HEK293 (cell line): Measurements from ENCODE around the gene SLC39A10.
"Not testable (repeated sequence)": the region's sequence is repeated elsewhere in the genome, so short reads cannot be mapped to it uniquely, and the experiment has no call there.

ENCODE experiments used
- CTCF ChIA-PET: fragments of 350-600 bp; formaldehyde crosslinking; extraction: SDS; loops from one replicate; lab custom pipeline; 2021; ENCODE audit warnings: antibody characterized with exemption; lab: Yijun Ruan, JAX
- POLR2A ChIA-PET: fragments of 300-600 bp; formaldehyde crosslinking; extraction: SDS; loops from one replicate; lab custom pipeline; 2020; ENCODE audit warnings: antibody characterized with exemption, inconsistent platforms; lab: Yijun Ruan, JAX
- H3K27ac ChIP-seq: fragments of 200-500 bp; sonication (Bioruptor generic); 2 replicates; pipeline ENCODE4 v1.5.1; 2014; ENCODE audit warnings: low read depth, low read length, control low read depth, inconsistent platforms; ENCODE audit errors: extremely low read depth
- H3K36me3 ChIP-seq, 2 experiments: fragments of 200-500 bp in 1 of 2; sonication (Bioruptor generic) in 1 of 2; 1 replicate in 1 of 2; 2 replicates in 1 of 2; pipeline ENCODE4 v1.5.1; 2014 to 2017; ENCODE audit warnings: inconsistent platforms in 2 of 2, low read length in 2 of 2; ENCODE audit not compliant: control insufficient read depth in 2 of 2, insufficient read depth in 1 of 2
- H3K4me1 ChIP-seq: fragments of 200-500 bp; sonication (Bioruptor generic); 2 replicates; pipeline ENCODE4 v1.5.1; 2014; ENCODE audit warnings: mild to moderate bottlenecking, low read length, inconsistent platforms; ENCODE audit not compliant: control insufficient read depth, insufficient read depth
- H3K4me3 ChIP-seq: 2 replicates; pipeline ENCODE4 v1.5.1; 2011; ENCODE audit warnings: low read depth, mild to moderate bottlenecking, control low read depth, low read length, moderate library complexity
- H3K9me3 ChIP-seq: fragments of 200-500 bp; sonication (Bioruptor generic); 2 replicates; pipeline ENCODE4 v1.5.1; 2014; ENCODE audit warnings: low read depth, low read length, inconsistent platforms; ENCODE audit not compliant: control insufficient read depth, insufficient read depth
- ZBTB8A ChIP-seq: fragments of 450-650 bp; formaldehyde crosslinking; IDR thresholded peaks from 2 replicates; pipeline ENCODE4 v1.5.1; 2016; ENCODE audit warnings: missing biosample characterization, missing genetic modification characterization
- ZNF140 ChIP-seq: fragments of 450-650 bp; formaldehyde crosslinking; IDR thresholded peaks from 2 replicates; pipeline ENCODE4 v1.5.1; 2016; ENCODE audit warnings: missing biosample characterization, missing genetic modification characterization
- ZNF223 ChIP-seq: fragments of 450-650 bp; formaldehyde crosslinking; IDR thresholded peaks from 2 replicates; pipeline ENCODE4 v1.5.1; 2016; ENCODE audit warnings: missing biosample characterization, missing genetic modification characterization
- ZNF302 ChIP-seq: fragments of 450-650 bp; formaldehyde crosslinking; IDR thresholded peaks from 2 replicates; pipeline ENCODE4 v1.5.1; 2016; ENCODE audit warnings: missing biosample characterization, missing genetic modification characterization, low read depth
- ZNF394 ChIP-seq: fragments of 450-650 bp; formaldehyde crosslinking; IDR thresholded peaks from 2 replicates; pipeline ENCODE4 v1.5.1; 2016; ENCODE audit warnings: missing biosample characterization, missing genetic modification characterization, mild to moderate bottlenecking, moderate library complexity, borderline replicate concordance
- ZNF426 ChIP-seq: fragments of 450-650 bp; formaldehyde crosslinking; IDR thresholded peaks from 2 replicates; pipeline ENCODE4 v1.5.1; 2017; ENCODE audit warnings: missing biosample characterization, missing genetic modification characterization, mild to moderate bottlenecking, inconsistent platforms, moderate library complexity
- ZNF433 ChIP-seq: fragments of 450-650 bp; formaldehyde crosslinking; IDR thresholded peaks from 2 replicates; pipeline ENCODE4 v1.5.1; 2016; ENCODE audit warnings: missing biosample characterization, missing genetic modification characterization, low read depth
- ZNF555 ChIP-seq: fragments of 450-650 bp; formaldehyde crosslinking; conservative IDR thresholded peaks from 2 replicates; pipeline ENCODE4 v1.5.1; 2017; ENCODE audit warnings: missing biosample characterization, mild to moderate bottlenecking, missing genetic modification characterization, inconsistent platforms
- ZNF560 ChIP-seq: fragments of 450-650 bp; formaldehyde crosslinking; IDR thresholded peaks from 2 replicates; pipeline ENCODE4 v1.5.1; 2017; ENCODE audit warnings: missing biosample characterization, missing genetic modification characterization, borderline replicate concordance
- ZNF623 ChIP-seq: fragments of 450-650 bp; formaldehyde crosslinking; IDR thresholded peaks from 2 replicates; pipeline ENCODE4 v1.5.1; 2016; ENCODE audit warnings: missing biosample characterization, missing genetic modification characterization
- ZNF701 ChIP-seq: fragments of 450-650 bp; formaldehyde crosslinking; IDR thresholded peaks from 2 replicates; pipeline ENCODE4 v1.5.1; 2016; ENCODE audit warnings: missing biosample characterization, missing genetic modification characterization
- ZNF768 ChIP-seq: fragments of 450-650 bp; formaldehyde crosslinking; IDR thresholded peaks from 2 replicates; pipeline ENCODE4 v1.5.1; 2018; ENCODE audit warnings: missing biosample characterization, mild to moderate bottlenecking, missing genetic modification characterization
- TF ChIP-seq, protein P1 (sequence below): fragments of 450-650 bp; formaldehyde crosslinking; IDR thresholded peaks from 2 replicates; pipeline ENCODE4 v1.5.1; 2017; ENCODE audit warnings: missing biosample characterization, mild to moderate bottlenecking, missing genetic modification characterization, moderate library complexity
- TF ChIP-seq, protein P2 (sequence below): fragments of 450-650 bp; formaldehyde crosslinking; conservative IDR thresholded peaks from 2 replicates; pipeline ENCODE4 v1.5.1; 2016; ENCODE audit warnings: low read depth, missing biosample characterization, missing genetic modification characterization
- TF ChIP-seq, protein P3 (sequence below): fragments of 450-650 bp; formaldehyde crosslinking; conservative IDR thresholded peaks from 2 replicates; pipeline ENCODE4 v1.5.1; 2016; ENCODE audit warnings: low read depth, missing biosample characterization, missing genetic modification characterization

Gene SLC39A10

DNA sequence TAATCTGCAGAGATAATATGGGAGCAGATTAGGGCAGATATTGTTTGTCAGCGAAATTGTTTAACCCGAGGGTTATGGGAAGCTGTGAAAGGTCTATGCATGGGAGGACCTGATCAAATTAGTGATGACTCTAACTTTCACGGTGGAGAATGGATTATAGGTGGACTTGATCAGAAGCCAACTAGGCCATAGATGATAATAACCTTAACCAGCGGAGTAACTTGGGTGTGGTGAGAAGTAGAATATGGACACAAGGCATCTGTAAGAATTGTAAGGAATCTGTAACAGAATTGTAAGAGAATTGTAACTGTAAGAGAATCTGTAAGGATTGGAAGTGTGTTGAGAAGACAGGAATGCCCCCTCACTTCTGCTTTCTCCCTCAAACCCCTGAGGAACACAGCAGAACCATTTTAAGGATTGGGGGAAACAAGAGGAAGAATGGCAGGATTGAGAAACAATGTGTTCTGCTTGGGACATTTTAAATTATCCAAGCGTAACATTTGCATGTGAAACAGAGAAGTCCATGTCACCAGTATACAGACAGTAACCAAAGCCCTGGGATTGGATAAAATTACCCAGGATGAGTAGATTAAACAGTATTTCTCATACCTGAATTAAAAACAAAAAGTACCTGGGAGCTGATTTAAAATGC is 14.9 kb upstream of the SLC39A10 start:
- no peaks in the 10 kb centered on the region for H3K36me3 ChIP-seq
- no peak overlapping the region for H3K4me3 ChIP-seq
- no peak overlapping the region for H3K27ac ChIP-seq
- H3K9me3 ChIP-seq: no peaks in the 10 kb centered on the region
- ChIA-PET POLR2A (interaction anchor here (1.2 kb wide), 1 partner anchor 15 kb away, joined by 3 read pairs; the partner anchor contains the start of gene SLC39A10), CTCF (interaction anchor here (0.8 kb wide), 1 partner anchor 66 kb away, joined by 4 read pairs; no protein-coding TSS in a partner anchor)
- H3K4me1 ChIP-seq: no peaks in the 10 kb centered on the region
- TF ChIP-seq ZNF140 (tag by site-specific recombination) (no peak), ZNF768 (tag by site-specific recombination) (no peak), ZNF223 (tag by site-specific recombination) (no peak)
- TF ChIP-seq, protein P1, sequence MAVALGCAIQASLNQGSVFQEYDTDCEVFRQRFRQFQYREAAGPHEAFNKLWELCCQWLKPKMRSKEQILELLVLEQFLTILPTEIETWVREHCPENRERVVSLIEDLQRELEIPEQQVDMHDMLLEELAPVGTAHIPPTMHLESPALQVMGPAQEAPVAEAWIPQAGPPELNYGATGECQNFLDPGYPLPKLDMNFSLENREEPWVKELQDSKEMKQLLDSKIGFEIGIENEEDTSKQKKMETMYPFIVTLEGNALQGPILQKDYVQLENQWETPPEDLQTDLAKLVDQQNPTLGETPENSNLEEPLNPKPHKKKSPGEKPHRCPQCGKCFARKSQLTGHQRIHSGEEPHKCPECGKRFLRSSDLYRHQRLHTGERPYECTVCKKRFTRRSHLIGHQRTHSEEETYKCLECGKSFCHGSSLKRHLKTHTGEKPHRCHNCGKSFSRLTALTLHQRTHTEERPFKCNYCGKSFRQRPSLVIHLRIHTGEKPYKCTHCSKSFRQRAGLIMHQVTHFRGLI (tag by site-specific recombination): no peak

DNA sequence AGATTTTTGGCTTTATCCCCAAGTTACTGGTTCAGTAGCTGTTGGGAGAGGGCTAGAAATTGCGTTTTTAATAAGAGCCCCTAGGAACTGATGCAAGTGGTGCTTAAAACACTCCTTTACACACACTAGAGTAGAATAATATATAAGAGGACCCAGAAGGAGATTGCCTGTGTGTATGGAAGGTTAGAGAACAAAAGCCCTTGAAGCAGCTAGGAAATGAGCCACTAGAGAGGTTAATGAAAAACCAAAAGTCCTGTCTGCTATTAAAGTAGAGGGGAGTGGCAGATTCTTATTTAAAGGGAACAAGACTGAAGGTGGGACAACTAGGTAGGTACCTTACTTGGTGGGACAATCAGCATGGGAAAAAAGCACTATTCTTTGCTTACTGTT is 14.4 kb upstream of the SLC39A10 start:
- Histone ChIP-seq H3K27ac (no peak overlapping the region), H3K4me1 (no peaks in the 10 kb centered on the region), H3K4me3 (no peak overlapping the region), H3K9me3 (no peaks in the 10 kb centered on the region)
- ChIA-PET CTCF (interaction anchor here (0.8 kb wide), 1 partner anchor 66 kb away, joined by 4 read pairs; no protein-coding TSS in a partner anchor), POLR2A (interaction anchor here (1.2 kb wide), 1 partner anchor 14 kb away, joined by 3 read pairs; the partner anchor contains the start of gene SLC39A10)
- TF ChIP-seq ZNF701 (tag by site-specific recombination) (no peak), ZNF302 (tag by site-specific recombination) (no peak)
- TF ChIP-seq, protein P1 (tag by site-specific recombination): no peak
- TF ChIP-seq, all 188 proteins: peak for 0
- no peaks in the 10 kb centered on the region for H3K36me3 ChIP-seq

DNA sequence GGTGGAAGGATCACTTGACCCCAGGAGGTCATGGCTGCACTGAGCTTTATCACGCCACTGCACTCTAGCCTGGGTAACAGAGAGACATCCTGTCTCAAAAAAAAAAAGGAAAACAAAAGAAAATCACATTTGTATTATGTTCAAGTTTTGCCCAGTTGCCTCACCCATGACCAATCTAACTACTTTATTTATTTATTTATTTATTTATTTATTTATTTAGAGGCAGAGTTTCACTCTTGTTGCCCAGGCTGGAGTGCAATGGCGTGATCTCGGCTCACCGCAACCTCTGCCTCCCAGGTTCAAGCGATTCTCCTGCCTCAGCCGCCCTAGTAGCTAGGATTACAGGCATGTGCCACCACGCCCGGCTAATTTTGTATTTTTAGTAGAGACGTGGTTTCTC is 12.3 kb upstream of the SLC39A10 start:
- TF ChIP-seq ZNF623 (tag by site-specific recombination) (peak; percentile 51; the same call in 1 of the 2 replicates), ZNF140 (tag by site-specific recombination) (peak; percentile 56; the same call in 1 of the 2 replicates), ZNF560 (tag by site-specific recombination) (0 out of 2 replicates have a peak, but pooled peaks have one; percentile 27), ZNF555 (tag by site-specific recombination) (peak; percentile 49), ZNF433 (0 out of 2 replicates have a peak, but pooled peaks have one; percentile 7), ZNF426 (tag by site-specific recombination) (peak; percentile 43), ZBTB8A (peak; percentile 39; the same call in 1 of the 2 replicates), ZNF394 (tag by site-specific recombination) (peak; percentile 72; the same call in 1 of the 2 replicates)
- TF ChIP-seq, protein P2, sequence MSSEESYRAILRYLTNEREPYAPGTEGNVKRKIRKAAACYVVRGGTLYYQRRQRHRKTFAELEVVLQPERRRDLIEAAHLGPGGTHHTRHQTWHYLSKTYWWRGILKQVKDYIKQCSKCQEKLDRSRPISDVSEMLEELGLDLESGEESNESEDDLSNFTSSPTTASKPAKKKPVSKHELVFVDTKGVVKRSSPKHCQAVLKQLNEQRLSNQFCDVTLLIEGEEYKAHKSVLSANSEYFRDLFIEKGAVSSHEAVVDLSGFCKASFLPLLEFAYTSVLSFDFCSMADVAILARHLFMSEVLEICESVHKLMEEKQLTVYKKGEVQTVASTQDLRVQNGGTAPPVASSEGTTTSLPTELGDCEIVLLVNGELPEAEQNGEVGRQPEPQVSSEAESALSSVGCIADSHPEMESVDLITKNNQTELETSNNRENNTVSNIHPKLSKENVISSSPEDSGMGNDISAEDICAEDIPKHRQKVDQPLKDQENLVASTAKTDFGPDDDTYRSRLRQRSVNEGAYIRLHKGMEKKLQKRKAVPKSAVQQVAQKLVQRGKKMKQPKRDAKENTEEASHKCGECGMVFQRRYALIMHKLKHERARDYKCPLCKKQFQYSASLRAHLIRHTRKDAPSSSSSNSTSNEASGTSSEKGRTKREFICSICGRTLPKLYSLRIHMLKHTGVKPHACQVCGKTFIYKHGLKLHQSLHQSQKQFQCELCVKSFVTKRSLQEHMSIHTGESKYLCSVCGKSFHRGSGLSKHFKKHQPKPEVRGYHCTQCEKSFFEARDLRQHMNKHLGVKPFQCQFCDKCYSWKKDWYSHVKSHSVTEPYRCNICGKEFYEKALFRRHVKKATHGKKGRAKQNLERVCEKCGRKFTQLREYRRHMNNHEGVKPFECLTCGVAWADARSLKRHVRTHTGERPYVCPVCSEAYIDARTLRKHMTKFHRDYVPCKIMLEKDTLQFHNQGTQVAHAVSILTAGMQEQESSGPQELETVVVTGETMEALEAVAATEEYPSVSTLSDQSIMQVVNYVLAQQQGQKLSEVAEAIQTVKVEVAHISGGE (tag by site-specific recombination): peak; percentile 46
- TF ChIP-seq, protein P3, sequence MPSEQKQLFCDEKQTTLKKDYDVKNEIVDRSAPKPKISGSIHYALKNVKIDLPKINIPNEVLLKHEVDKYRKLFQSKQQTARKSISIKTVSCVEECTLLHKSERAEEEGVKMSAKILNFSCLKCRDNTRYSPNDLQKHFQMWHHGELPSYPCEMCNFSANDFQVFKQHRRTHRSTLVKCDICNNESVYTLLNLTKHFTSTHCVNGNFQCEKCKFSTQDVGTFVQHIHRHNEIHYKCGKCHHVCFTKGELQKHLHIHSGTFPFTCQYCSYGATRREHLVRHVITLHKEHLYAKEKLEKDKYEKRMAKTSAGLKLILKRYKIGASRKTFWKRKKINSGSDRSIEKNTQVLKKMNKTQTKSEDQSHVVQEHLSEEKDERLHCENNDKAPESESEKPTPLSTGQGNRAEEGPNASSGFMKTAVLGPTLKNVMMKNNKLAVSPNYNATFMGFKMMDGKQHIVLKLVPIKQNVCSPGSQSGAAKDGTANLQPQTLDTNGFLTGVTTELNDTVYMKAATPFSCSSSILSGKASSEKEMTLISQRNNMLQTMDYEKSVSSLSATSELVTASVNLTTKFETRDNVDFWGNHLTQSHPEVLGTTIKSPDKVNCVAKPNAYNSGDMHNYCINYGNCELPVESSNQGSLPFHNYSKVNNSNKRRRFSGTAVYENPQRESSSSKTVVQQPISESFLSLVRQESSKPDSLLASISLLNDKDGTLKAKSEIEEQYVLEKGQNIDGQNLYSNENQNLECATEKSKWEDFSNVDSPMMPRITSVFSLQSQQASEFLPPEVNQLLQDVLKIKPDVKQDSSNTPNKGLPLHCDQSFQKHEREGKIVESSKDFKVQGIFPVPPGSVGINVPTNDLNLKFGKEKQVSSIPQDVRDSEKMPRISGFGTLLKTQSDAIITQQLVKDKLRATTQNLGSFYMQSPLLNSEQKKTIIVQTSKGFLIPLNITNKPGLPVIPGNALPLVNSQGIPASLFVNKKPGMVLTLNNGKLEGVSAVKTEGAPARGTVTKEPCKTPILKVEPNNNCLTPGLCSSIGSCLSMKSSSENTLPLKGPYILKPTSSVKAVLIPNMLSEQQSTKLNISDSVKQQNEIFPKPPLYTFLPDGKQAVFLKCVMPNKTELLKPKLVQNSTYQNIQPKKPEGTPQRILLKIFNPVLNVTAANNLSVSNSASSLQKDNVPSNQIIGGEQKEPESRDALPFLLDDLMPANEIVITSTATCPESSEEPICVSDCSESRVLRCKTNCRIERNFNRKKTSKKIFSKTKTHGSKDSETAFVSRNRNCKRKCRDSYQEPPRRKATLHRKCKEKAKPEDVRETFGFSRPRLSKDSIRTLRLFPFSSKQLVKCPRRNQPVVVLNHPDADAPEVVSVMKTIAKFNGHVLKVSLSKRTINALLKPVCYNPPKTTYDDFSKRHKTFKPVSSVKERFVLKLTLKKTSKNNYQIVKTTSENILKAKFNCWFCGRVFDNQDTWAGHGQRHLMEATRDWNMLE (tag by site-specific recombination): peak; percentile 71
- TF ChIP-seq, all 188 proteins: peak for 10; not testable (repeated sequence) for 178
- not testable (repeated sequence) for H3K4me1 ChIP-seq, H3K36me3 ChIP-seq, H3K9me3 ChIP-seq, H3K4me3 ChIP-seq, H3K27ac ChIP-seq
- POLR2A ChIA-PET: interaction anchor here (0.7 to 1.6 kb wide), 3 partner anchors 12 to 551 kb away, joined by 3 to 10 read pairs (median 4); partner anchors contain the start of gene SLC39A10
- CTCF ChIA-PET: interaction anchor here (0.7 kb wide), 1 partner anchor 12 kb away, joined by 3 read pairs; the partner anchor contains the start of gene SLC39A10
